CD4-positive, CD25-positive, alpha-beta regulatory T cell (primary cell): ENCODE data around the gene PROS1. TPM values are rescaled to one million over a fixed set of nuclear protein-coding genes. Genes with fewer than 3 reads are reported as not detected.
"Not testable (repeated sequence)": the region's sequence is repeated elsewhere in the genome, so short reads cannot be mapped to it uniquely, and the experiment has no call there.

Experiments used
- ATAC-seq, 2 donors: fragments of 150-1000 bp; cut with Tn5 transposase; one replicate each; pipeline ENCODE4 v1.10.0; 2021; ENCODE audit warnings: low read depth in 2 of 2, moderate number of reproducible peaks in 2 of 2, moderate library complexity in 1 of 2
- DNase-seq, 3 donors: peaks; one replicate each; pipeline versions ENCODE4 v3.0.0 to v3.0.0-alpha.2; 2012 to 2022; ENCODE audit warnings: mixed read lengths in 1 of 3
- H3K27ac ChIP-seq: one replicate; pipeline ENCODE4 v1.7.0; 2013; ENCODE audit warnings: mild to moderate bottlenecking, low read length; ENCODE audit not compliant: insufficient read depth, poor library complexity, severe bottlenecking
- H3K27me3 ChIP-seq: one replicate; pipeline ENCODE4 v1.7.0; 2013; ENCODE audit warnings: low read length; ENCODE audit not compliant: control insufficient read depth, insufficient read depth
- H3K36me3 ChIP-seq: one replicate; pipeline ENCODE4 v1.7.0; 2013; ENCODE audit warnings: mild to moderate bottlenecking, low read length, moderate library complexity; ENCODE audit not compliant: control insufficient read depth, insufficient read depth
- H3K4me1 ChIP-seq: 2 replicates; pipeline ENCODE4 v1.7.0; 2013; ENCODE audit warnings: mild to moderate bottlenecking, low read length; ENCODE audit not compliant: insufficient read depth, control insufficient read depth, poor library complexity, severe bottlenecking
- H3K4me3 ChIP-seq: one replicate; pipeline ENCODE4 v1.7.0; 2013; ENCODE audit warnings: low read depth, mild to moderate bottlenecking, low read length, moderate library complexity
- H3K9me3 ChIP-seq, 2 experiments: 1 replicate in 1 of 2; 2 replicates in 1 of 2; pipeline ENCODE4 v1.7.0; 2013; ENCODE audit warnings: low read length in 2 of 2, mild to moderate bottlenecking in 1 of 2, moderate library complexity in 1 of 2; ENCODE audit not compliant: control insufficient read depth in 2 of 2
- H3K27ac Mint-ChIP-seq, 3 donors: one replicate each; pipeline ENCODE4 v1.8.0; 2020 to 2022; ENCODE audit warnings: mild to moderate bottlenecking in 3 of 3, mixed read lengths in 3 of 3, moderate library complexity in 2 of 3
- H3K27me3 Mint-ChIP-seq: one replicate; pipeline ENCODE4 v1.8.0; 2022; ENCODE audit warnings: mild to moderate bottlenecking, mixed read lengths
- H3K36me3 Mint-ChIP-seq: one replicate; pipeline ENCODE4 v1.8.0; 2020; ENCODE audit warnings: mixed read lengths
- H3K4me1 Mint-ChIP-seq, 4 donors: one replicate each; pipeline ENCODE4 v1.8.0; 2020 to 2022; ENCODE audit warnings: mixed read lengths in 4 of 4, mild to moderate bottlenecking in 1 of 4
- H3K4me3 Mint-ChIP-seq, 4 donors: one replicate each; pipeline ENCODE4 v1.8.0; 2020 to 2022; ENCODE audit warnings: mild to moderate bottlenecking in 4 of 4, mixed read lengths in 4 of 4, moderate library complexity in 3 of 4
- H3K9me3 Mint-ChIP-seq, 7 donors: one replicate each; pipeline ENCODE4 v1.8.0; 2020 to 2022; ENCODE audit warnings: mixed read lengths in 7 of 7, mild to moderate bottlenecking in 3 of 7, moderate library complexity in 2 of 7
- polyA plus RNA-seq, 4 donors: library from polyadenylated mRNA; unstranded; fragments of 300-500 nt; fragmentation: Illumina TruSeq; gene quantifications; one replicate each; pipeline ENCODE4 v1.2.3, GENCODE V29; 2021
- total RNA-seq: library from RNA; stranded (reverse); gene quantifications from one replicate; pipeline ENCODE4 v1.2.3, GENCODE V29; 2022

PROS1 gene
- total and polyA plus RNA-seq, 5 donors from 2014 or later, result 0.81 TPM; not detected in 4

DNA sequence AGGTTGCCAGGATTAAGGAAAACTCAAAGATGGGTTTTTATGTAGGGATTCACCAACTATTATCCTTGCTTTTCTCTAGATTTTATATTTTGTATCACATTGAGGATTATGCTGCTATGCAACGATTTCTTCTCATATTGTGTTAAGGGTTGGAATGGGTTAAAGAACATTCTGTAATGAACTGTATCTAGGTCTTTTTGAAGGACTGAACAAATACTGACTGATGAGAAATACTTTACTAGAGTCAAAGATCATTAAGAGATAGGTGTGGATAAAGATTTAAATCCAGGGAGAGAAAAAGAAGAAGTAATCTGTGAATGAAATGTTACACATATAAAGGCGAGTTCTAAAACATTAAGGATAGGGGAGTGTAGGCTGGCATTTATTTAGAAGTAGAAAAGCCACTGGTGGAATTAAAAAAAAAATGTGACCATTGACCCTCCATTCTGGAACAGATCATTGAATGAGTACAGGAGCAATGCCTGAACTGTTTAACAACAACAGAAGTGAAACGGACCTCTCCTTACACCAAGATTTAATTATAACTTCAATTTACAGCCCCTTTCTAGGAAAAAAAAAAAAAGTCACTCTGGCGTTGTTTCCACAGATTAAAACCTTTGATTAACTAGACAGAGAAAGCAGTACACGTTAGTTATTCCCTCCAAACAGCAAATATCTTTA, 39.2 kb downstream of the PROS1 start:
- H3K9me3 Mint-ChIP-seq, result peaks cover 0 to 2% (median 0%) of the 10 kb centered on the region in 7 donors
- no peaks in the 10 kb centered on the region for H3K36me3 ChIP-seq
- no peaks in the 10 kb centered on the region for H3K27me3 Mint-ChIP-seq
- H3K36me3 Mint-ChIP-seq, result no peaks in the 10 kb centered on the region
- H3K9me3 ChIP-seq, result no peaks in the 10 kb centered on the region
- ATAC-seq, result no peak
- H3K4me3 Mint-ChIP-seq, result no peak overlapping the region
- H3K27ac ChIP-seq, result no peak overlapping the region
- no peak overlapping the region for H3K4me3 ChIP-seq
- no peak overlapping the region for H3K27ac Mint-ChIP-seq
- no peaks in the 10 kb centered on the region for H3K27me3 ChIP-seq
- H3K4me1 ChIP-seq, result no peaks in the 10 kb centered on the region
- no peak for DNase-seq
- H3K4me1 Mint-ChIP-seq, result no peaks in the 10 kb centered on the region

DNA sequence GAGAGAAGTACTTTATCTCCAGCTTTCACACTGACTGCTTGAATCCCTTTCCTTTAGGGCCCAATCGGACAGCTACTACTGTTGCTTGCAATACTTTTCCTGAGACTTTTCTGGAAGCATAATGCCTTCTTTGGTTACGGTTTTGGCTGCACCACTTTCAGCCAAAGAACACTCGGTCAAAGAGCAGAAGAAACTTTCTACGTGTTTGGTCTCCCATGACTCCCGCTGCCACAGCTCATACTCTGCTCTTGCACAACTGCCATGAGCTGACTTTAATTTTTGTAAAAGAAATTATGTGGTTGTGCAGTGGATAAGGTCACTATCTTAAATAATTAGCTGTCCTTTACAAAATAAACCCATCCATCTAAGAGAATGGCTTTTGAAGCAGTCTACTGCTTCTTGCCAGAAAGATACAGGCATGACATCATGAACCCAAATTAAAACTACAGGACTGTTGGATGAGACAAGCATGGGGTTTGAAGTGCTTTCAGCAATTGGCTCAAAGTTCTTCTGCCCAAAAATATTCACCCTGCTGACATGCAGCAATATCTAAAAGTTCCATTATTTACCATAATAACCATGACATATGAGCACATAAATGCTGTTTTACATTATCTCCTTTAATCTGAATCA, 42.0 kb downstream of the PROS1 start:
- H3K4me1 Mint-ChIP-seq, result peaks cover 0 to 1% (median 0%) of the 10 kb centered on the region in 4 donors
- no peak overlapping the region for H3K4me3 Mint-ChIP-seq
- no peaks in the 10 kb centered on the region for H3K27me3 Mint-ChIP-seq
- DNase-seq (no peak), ATAC-seq (no peak)
- Histone ChIP-seq H3K4me1 (no peaks in the 10 kb centered on the region), H3K4me3 (no peak overlapping the region), H3K27ac (no peak overlapping the region), H3K27me3 (no peaks in the 10 kb centered on the region), H3K9me3 (no peaks in the 10 kb centered on the region), H3K36me3 (no peaks in the 10 kb centered on the region)
- no peak overlapping the region for H3K27ac Mint-ChIP-seq
- H3K36me3 Mint-ChIP-seq, result no peaks in the 10 kb centered on the region
- peaks cover 0 to 2% (median 0%) of the 10 kb centered on the region in 7 donors for H3K9me3 Mint-ChIP-seq

DNA sequence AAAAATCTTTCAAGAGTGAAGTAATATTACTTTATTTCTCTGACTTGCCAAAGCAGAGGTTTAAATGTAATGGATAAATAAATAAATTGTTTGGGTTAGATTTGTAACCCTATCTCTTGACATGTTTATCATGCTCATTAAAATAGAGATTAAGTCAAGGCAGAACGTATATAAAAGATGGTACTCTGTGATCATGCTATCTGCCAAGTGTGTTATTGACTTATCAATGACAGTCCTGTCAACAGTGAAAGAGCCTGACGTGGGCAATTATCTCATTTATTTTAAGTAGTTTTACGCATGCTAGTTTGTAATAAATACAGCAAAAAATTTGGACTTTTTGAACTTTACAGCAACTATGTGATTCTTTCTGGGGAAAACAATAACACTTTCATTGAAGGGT, 43.7 kb downstream of the PROS1 start:
- Histone ChIP-seq H3K4me3 (no peak overlapping the region), H3K9me3 (no peaks in the 10 kb centered on the region), H3K27ac (no peak overlapping the region), H3K27me3 (no peaks in the 10 kb centered on the region), H3K36me3 (no peaks in the 10 kb centered on the region), H3K4me1 (no peaks in the 10 kb centered on the region)
- no peaks in the 10 kb centered on the region for H3K27me3 Mint-ChIP-seq
- no peak for DNase-seq
- H3K27ac Mint-ChIP-seq, result no peak overlapping the region
- H3K4me1 Mint-ChIP-seq, result peaks cover 0 to 1% (median 0%) of the 10 kb centered on the region in 4 donors
- no peaks in the 10 kb centered on the region for H3K36me3 Mint-ChIP-seq
- no peak for ATAC-seq
- H3K4me3 Mint-ChIP-seq, result no peak overlapping the region
- H3K9me3 Mint-ChIP-seq, result peaks cover 0 to 2% (median 0%) of the 10 kb centered on the region in 7 donors

- H3K9me3 Mint-ChIP-seq, result no peaks in the 10 kb centered on the region
These were observed 46.9 kb downstream of the PROS1 start for GRCh38 chr3:93926789-93927188.

GRCh38 chr3:93924491-93924890, 49.2 kb downstream of the PROS1 start:
- ATAC-seq (no peak), DNase-seq (no peak)
- H3K36me3 Mint-ChIP-seq, result no peaks in the 10 kb centered on the region
- no peaks in the 10 kb centered on the region for H3K9me3 Mint-ChIP-seq
- H3K27ac ChIP-seq, result no peak overlapping the region
- H3K27me3 ChIP-seq, result no peaks in the 10 kb centered on the region
- H3K4me1 ChIP-seq, result no peaks in the 10 kb centered on the region
- peaks cover 0 to 1% (median 0%) of the 10 kb centered on the region in 4 donors for H3K4me1 Mint-ChIP-seq
- no peak overlapping the region for H3K27ac Mint-ChIP-seq
- no peaks in the 10 kb centered on the region for H3K27me3 Mint-ChIP-seq
- H3K4me3 Mint-ChIP-seq, result no peak overlapping the region
- no peaks in the 10 kb centered on the region for H3K9me3 ChIP-seq
- H3K4me3 ChIP-seq, result no peak overlapping the region
- no peaks in the 10 kb centered on the region for H3K36me3 ChIP-seq

More at GRCh38 chr3:93926789-93927188, 46.9 kb downstream of the PROS1 start:
- DNase-seq (no peak), ATAC-seq (no peak)
- H3K36me3 ChIP-seq, result no peaks in the 10 kb centered on the region
- Mint-ChIP-seq H3K36me3 (no peaks in the 10 kb centered on the region), H3K27me3 (no peaks in the 10 kb centered on the region), H3K4me3 (no peak overlapping the region), H3K4me1 (peaks cover 0 to 1% (median 0%) of the 10 kb centered on the region in 4 donors), H3K27ac (no peak overlapping the region)
- H3K4me3 ChIP-seq, result no peak overlapping the region
- H3K4me1 ChIP-seq, result no peaks in the 10 kb centered on the region
- no peaks in the 10 kb centered on the region for H3K27me3 ChIP-seq
- no peaks in the 10 kb centered on the region for H3K9me3 ChIP-seq
- H3K27ac ChIP-seq, result no peak overlapping the region

GRCh38 chr3:93923006-93923405, 50.7 kb downstream of the PROS1 start:
- Histone ChIP-seq H3K27me3 (no peaks in the 10 kb centered on the region), H3K4me1 (no peaks in the 10 kb centered on the region), H3K9me3 (no peaks in the 10 kb centered on the region), H3K27ac (no peak overlapping the region), H3K36me3 (no peaks in the 10 kb centered on the region), H3K4me3 (no peak overlapping the region)
- no peak for DNase-seq
- Mint-ChIP-seq H3K4me1 (no peaks in the 10 kb centered on the region), H3K36me3 (no peaks in the 10 kb centered on the region), H3K9me3 (peaks cover 0 to 7% (median 0%) of the 10 kb centered on the region in 7 donors), H3K27me3 (no peaks in the 10 kb centered on the region), H3K4me3 (no peak overlapping the region), H3K27ac (no peak overlapping the region)
- ATAC-seq, result no peak

DNA sequence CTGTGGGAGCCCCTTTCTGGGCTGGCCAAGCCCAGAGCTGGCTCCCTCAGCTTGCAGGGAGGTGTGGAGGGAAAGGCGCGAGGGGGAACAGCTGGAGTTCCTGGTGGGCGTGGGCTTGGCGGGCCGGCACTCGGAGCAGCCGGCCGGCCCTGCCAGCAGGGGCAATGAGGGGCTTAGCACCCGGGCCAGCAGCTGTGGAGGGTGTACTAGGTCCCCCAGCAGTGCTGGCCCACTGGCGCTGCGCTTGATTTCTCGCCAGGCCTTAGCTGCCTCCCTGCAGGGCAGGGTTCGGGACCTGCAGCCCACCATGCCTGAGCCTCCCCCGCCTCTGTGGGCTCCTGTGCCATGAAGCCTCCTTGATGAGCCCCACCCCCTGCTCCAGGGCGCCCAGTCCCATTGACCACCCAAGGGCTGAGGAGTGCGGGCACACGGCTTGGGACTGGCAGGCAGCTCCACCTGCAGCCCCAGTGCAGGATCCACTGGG, 56.1 kb downstream of the PROS1 start:
- H3K27ac ChIP-seq, H3K36me3 Mint-ChIP-seq, H3K27ac Mint-ChIP-seq, H3K4me1 ChIP-seq, DNase-seq, H3K27me3 Mint-ChIP-seq, H3K4me3 Mint-ChIP-seq, H3K4me1 Mint-ChIP-seq, H3K36me3 ChIP-seq, H3K4me3 ChIP-seq, ATAC-seq, H3K27me3 ChIP-seq, H3K9me3 ChIP-seq: not testable (repeated sequence)
- H3K9me3 Mint-ChIP-seq, result peaks cover 0 to 11% (median 2%) of the 10 kb centered on the region in 7 donors

GRCh38 chr3:93913623-93914022, 60.1 kb downstream of the PROS1 start:
- DNase-seq, H3K36me3 ChIP-seq, H3K36me3 Mint-ChIP-seq, H3K4me1 Mint-ChIP-seq, H3K4me1 ChIP-seq, H3K9me3 ChIP-seq, H3K27me3 ChIP-seq, H3K27ac Mint-ChIP-seq, H3K4me3 Mint-ChIP-seq, H3K4me3 ChIP-seq, H3K27me3 Mint-ChIP-seq, ATAC-seq, H3K27ac ChIP-seq: not testable (repeated sequence)
- peaks cover 0 to 13% (median 4%) of the 10 kb centered on the region in 7 donors for H3K9me3 Mint-ChIP-seq
